HepG2 (cell line): ENCODE measurements around the gene DELE1. TPM values are rescaled to one million over a fixed set of nuclear protein-coding genes. Genes with fewer than 3 reads are reported as not detected.

Source experiments
- ARID5B ChIP-seq: IDR thresholded peaks from 2 replicates; pipeline ENCODE4 v1.4.0; 2020; ENCODE audit warnings: mild to moderate bottlenecking, missing genetic modification reagents
- ARNTL ChIP-seq: sonication (generic); formaldehyde crosslinking; IDR thresholded peaks from 2 replicates; pipeline ENCODE4 v1.4.0; 2020; ENCODE audit warnings: mild to moderate bottlenecking, missing genetic modification reagents
- CCDC6 ChIP-seq: sonication (generic); formaldehyde crosslinking; IDR thresholded peaks from 2 replicates; pipeline ENCODE4 v1.8.1; 2022; ENCODE audit warnings: mild to moderate bottlenecking, missing genetic modification reagents, moderate library complexity
- FOXC1 ChIP-seq: sonication (generic); formaldehyde crosslinking; IDR thresholded peaks from 2 replicates; pipeline ENCODE4 v1.8.0; 2022; ENCODE audit warnings: mild to moderate bottlenecking, missing genetic modification reagents, borderline replicate concordance
- GMEB1 ChIP-seq: sonication (generic); formaldehyde crosslinking; IDR thresholded peaks from 2 replicates; pipeline ENCODE4 v1.5.1; 2020; ENCODE audit warnings: missing genetic modification reagents, mild to moderate bottlenecking, borderline replicate concordance
- HNF4A ChIP-seq: sonication (generic); formaldehyde crosslinking; IDR thresholded peaks from 2 replicates; pipeline ENCODE4 v1.4.0; 2020; ENCODE audit warnings: missing genetic modification reagents
- MXD3 ChIP-seq: IDR thresholded peaks from 2 replicates; pipeline ENCODE4 v1.6.1; 2016; ENCODE audit warnings: mild to moderate bottlenecking, missing biosample characterization, missing genetic modification reagents
- RFXANK ChIP-seq: IDR thresholded peaks from 2 replicates; pipeline ENCODE4 v1.6.1; 2016
- TFE3 ChIP-seq: IDR thresholded peaks from 2 replicates; pipeline ENCODE4 v1.6.1; 2016
- ZBTB43 ChIP-seq: sonication (generic); formaldehyde crosslinking; conservative IDR thresholded peaks from 2 replicates; pipeline ENCODE4 v1.4.0; 2020; ENCODE audit warnings: missing genetic modification reagents
- ZNF275 ChIP-seq: sonication (generic); formaldehyde crosslinking; IDR thresholded peaks from 2 replicates; pipeline ENCODE4 v1.8.0; 2022; ENCODE audit warnings: missing genetic modification reagents, mild to moderate bottlenecking, inconsistent platforms, borderline replicate concordance
- ZNF703 ChIP-seq: sonication (generic); formaldehyde crosslinking; IDR thresholded peaks from 2 replicates; pipeline ENCODE4 v1.5.1; 2020; ENCODE audit warnings: missing genetic modification reagents, mild to moderate bottlenecking, moderate library complexity, borderline replicate concordance
- ZNF776 ChIP-seq: sonication (generic); formaldehyde crosslinking; IDR thresholded peaks from 2 replicates; pipeline ENCODE4 v1.4.0; 2020; ENCODE audit warnings: mild to moderate bottlenecking, missing genetic modification reagents
- ZNF800 ChIP-seq: sonication (generic); formaldehyde crosslinking; IDR thresholded peaks from 2 replicates; pipeline ENCODE4 v1.4.0; 2020; ENCODE audit warnings: missing genetic modification reagents
- ZNF83 ChIP-seq: sonication (generic); formaldehyde crosslinking; IDR thresholded peaks from 2 replicates; pipeline ENCODE4 v1.4.0; 2020; ENCODE audit warnings: missing genetic modification reagents, mild to moderate bottlenecking, borderline replicate concordance
- polyA plus RNA-seq, 8 experiments: library from polyadenylated mRNA; depleted of rRNA in 3 of 8; stranded (reverse) in 7 of 8; unstranded in 1 of 8; fragments of >200 nt; fragmentation: Illumina TruSeq in 4 of 8; extraction: Trizol in 4 of 8; gene quantifications; 2 replicates each; pipeline versions ENCODE4 v1.2.1 to v1.2.3, GENCODE V29; 2011 to 2016; ENCODE audit warnings: low read depth in 4 of 8, missing spikeins in 1 of 8, mixed read lengths in 1 of 8; ENCODE audit not compliant: insufficient read depth in 1 of 8
- total RNA-seq, 5 experiments: library from RNA; depleted of rRNA; stranded (reverse); fragments of >200 nt; fragmentation: Illumina TruSeq; extraction: Trizol; gene quantifications; 2 replicates each; pipeline ENCODE4 v1.2.3, GENCODE V29; 2016; ENCODE audit warnings: low read depth in 1 of 5

The DELE1 gene
- total and polyA plus RNA-seq, 2 of the 13 experiments (the other 11 are each of a cell fraction or from before 2014, with no cell fraction given) = 57.5 to 90.3 TPM

- TF ChIP-seq FOXC1 (peak; percentile 82), ARID5B (CRISPR knock-in tag) (0 out of 2 replicates have a peak, but pooled peaks have one; percentile 36), ZBTB43 (CRISPR knock-in tag) (0 out of 2 replicates have a peak, but pooled peaks have one; percentile 21), GMEB1 (CRISPR knock-in tag) (peak; percentile 20; the same call in 1 of the 2 replicates), ZNF275 (no peak), ARNTL (CRISPR knock-in tag) (peak; percentile 69), ZNF703 (no peak), ZNF83 (CRISPR knock-in tag) (0 out of 2 replicates have a peak, but pooled peaks have one; percentile 30), HNF4A (peak; percentile 26; the same call in 1 of the 2 replicates), TFE3 (CRISPR knock-in tag) (0 out of 2 replicates have a peak, but pooled peaks have one; percentile 23), ZNF776 (CRISPR knock-in tag) (no peak), CCDC6 (CRISPR knock-in tag) (peak; percentile 31; the same call in 1 of the 2 replicates), RFXANK (no peak), MXD3 (CRISPR knock-in tag) (peak; percentile 30; the same call in 1 of the 2 replicates), ZNF800 (peak; percentile 51; the same call in 1 of the 2 replicates)
Observed at GRCh38 chr5:141914199-141914743, 9.4 kb upstream of the DELE1 start (continued).
